Trophoblast cell (in vitro differentiated cells and primary cell): ENCODE results near the gene NR1H2. TPM values are rescaled to one million over a fixed set of nuclear protein-coding genes. Genes with fewer than 3 reads are reported as not detected.
A peak's percentile ranks its signal among the peaks of the same experiment; 100 is the strongest.

Experiments
- DNase-seq, 2 donors: peaks; one replicate each; pipeline ENCODE4 v3.0.0-alpha.2; 2016
- H2AFZ ChIP-seq: 2 replicates; pipeline ENCODE4 v1.6.1; 2013; ENCODE audit warnings: low read length, moderate library complexity, mild to moderate bottlenecking; ENCODE audit not compliant: insufficient read depth, poor library complexity
- H2AK5ac ChIP-seq: 2 replicates; pipeline ENCODE4 v1.6.1; 2013; ENCODE audit warnings: mild to moderate bottlenecking, low read length
- H2BK120ac ChIP-seq: 2 replicates; pipeline ENCODE4 v1.6.1; 2013; ENCODE audit warnings: low read length, mild to moderate bottlenecking, moderate library complexity; ENCODE audit not compliant: insufficient read depth, poor library complexity
- H2BK12ac ChIP-seq: 2 replicates; pipeline ENCODE4 v1.6.1; 2013; ENCODE audit warnings: mild to moderate bottlenecking, low read length, moderate library complexity
- H2BK5ac ChIP-seq: 2 replicates; pipeline ENCODE4 v1.6.1; 2013; ENCODE audit warnings: low read length, low read depth, moderate library complexity, mild to moderate bottlenecking; ENCODE audit not compliant: poor library complexity
- H3K14ac ChIP-seq: 2 replicates; pipeline ENCODE4 v1.6.1; 2013; ENCODE audit warnings: mild to moderate bottlenecking, low read length
- H3K18ac ChIP-seq: 2 replicates; pipeline ENCODE4 v1.6.1; 2013; ENCODE audit warnings: mild to moderate bottlenecking, low read length
- H3K23ac ChIP-seq: 2 replicates; pipeline ENCODE4 v1.6.1; 2013; ENCODE audit warnings: low read length
- H3K27ac ChIP-seq: 2 replicates; pipeline ENCODE4 v1.5.1; 2013; ENCODE audit warnings: low read depth, mild to moderate bottlenecking, inconsistent platforms, low read length, moderate library complexity
- H3K27me3 ChIP-seq: 2 replicates; pipeline ENCODE4 v1.6.1; 2013; ENCODE audit warnings: inconsistent platforms, mild to moderate bottlenecking, low read length, moderate library complexity; ENCODE audit not compliant: insufficient read depth
- H3K36me3 ChIP-seq, 2 experiments: 1 replicate in 1 of 2; 2 replicates in 1 of 2; pipeline ENCODE4 v1.6.1; 2013; ENCODE audit warnings: low read length in 2 of 2, mild to moderate bottlenecking in 2 of 2, moderate library complexity in 1 of 2; ENCODE audit not compliant: insufficient read depth in 2 of 2, control insufficient read depth in 1 of 2
- H3K4ac ChIP-seq: 2 replicates; pipeline ENCODE4 v1.6.1; 2013; ENCODE audit warnings: low read depth, mild to moderate bottlenecking, low read length, moderate library complexity
- H3K4me1 ChIP-seq, 2 experiments: 1 replicate in 1 of 2; 2 replicates in 1 of 2; pipeline ENCODE4 v1.6.1; 2013; ENCODE audit warnings: low read length in 2 of 2, mild to moderate bottlenecking in 2 of 2, moderate library complexity in 1 of 2; ENCODE audit not compliant: insufficient read depth in 2 of 2, control insufficient read depth in 1 of 2
- H3K4me2 ChIP-seq: 2 replicates; pipeline ENCODE4 v1.6.1; 2013; ENCODE audit warnings: inconsistent platforms, mild to moderate bottlenecking, low read length, moderate library complexity
- H3K4me3 ChIP-seq: 2 replicates; pipeline ENCODE4 v1.5.1; 2013; ENCODE audit warnings: mild to moderate bottlenecking, low read depth, low read length, inconsistent platforms
- H3K79me1 ChIP-seq: one replicate; pipeline ENCODE4 v1.6.1; 2013; ENCODE audit warnings: low read length
- H3K79me2 ChIP-seq: 2 replicates; pipeline ENCODE4 v1.6.1; 2013; ENCODE audit warnings: low read length, mild to moderate bottlenecking; ENCODE audit not compliant: control insufficient read depth, insufficient read depth, poor library complexity
- H3K9ac ChIP-seq: 2 replicates; pipeline ENCODE4 v1.6.1; 2013; ENCODE audit warnings: mild to moderate bottlenecking, low read length
- H3K9me3 ChIP-seq: 2 replicates; pipeline ENCODE4 v1.6.1; 2013; ENCODE audit warnings: low read depth, mild to moderate bottlenecking, control low read depth, inconsistent platforms, low read length; ENCODE audit not compliant: insufficient read depth
- H4K12ac ChIP-seq: 2 replicates; pipeline ENCODE4 v1.6.1; 2013; ENCODE audit warnings: low read depth, mild to moderate bottlenecking, low read length, moderate library complexity
- H4K8ac ChIP-seq: 2 replicates; pipeline ENCODE4 v1.6.1; 2013; ENCODE audit warnings: low read depth, mild to moderate bottlenecking, low read length, moderate library complexity
- H4K91ac ChIP-seq: one replicate; pipeline ENCODE4 v1.6.1; 2013; ENCODE audit warnings: low read depth, mild to moderate bottlenecking, low read length, moderate library complexity
- WGBS: extraction: QIAGEN DNeasy Blood & Tissue Kit; methylation state at CpG from one replicate; pipeline ENCODE4 v1.1.7; 2013; ENCODE audit warnings: missing lambda C conversion rate; ENCODE audit not compliant: insufficient read length, insufficient coverage; ENCODE audit errors: extremely low coverage; 5-methylcytosine and 5-hydroxymethylcytosine counted together
- polyA plus RNA-seq: library from polyadenylated mRNA; stranded (reverse); fragments of 200-250 nt; gene quantifications from 2 replicates; pipeline ENCODE4 v1.2.3, GENCODE V29; 2013

Gene NR1H2
- 21.2 and 22.6 TPM in 2 replicates for polyA plus RNA-seq

DNA sequence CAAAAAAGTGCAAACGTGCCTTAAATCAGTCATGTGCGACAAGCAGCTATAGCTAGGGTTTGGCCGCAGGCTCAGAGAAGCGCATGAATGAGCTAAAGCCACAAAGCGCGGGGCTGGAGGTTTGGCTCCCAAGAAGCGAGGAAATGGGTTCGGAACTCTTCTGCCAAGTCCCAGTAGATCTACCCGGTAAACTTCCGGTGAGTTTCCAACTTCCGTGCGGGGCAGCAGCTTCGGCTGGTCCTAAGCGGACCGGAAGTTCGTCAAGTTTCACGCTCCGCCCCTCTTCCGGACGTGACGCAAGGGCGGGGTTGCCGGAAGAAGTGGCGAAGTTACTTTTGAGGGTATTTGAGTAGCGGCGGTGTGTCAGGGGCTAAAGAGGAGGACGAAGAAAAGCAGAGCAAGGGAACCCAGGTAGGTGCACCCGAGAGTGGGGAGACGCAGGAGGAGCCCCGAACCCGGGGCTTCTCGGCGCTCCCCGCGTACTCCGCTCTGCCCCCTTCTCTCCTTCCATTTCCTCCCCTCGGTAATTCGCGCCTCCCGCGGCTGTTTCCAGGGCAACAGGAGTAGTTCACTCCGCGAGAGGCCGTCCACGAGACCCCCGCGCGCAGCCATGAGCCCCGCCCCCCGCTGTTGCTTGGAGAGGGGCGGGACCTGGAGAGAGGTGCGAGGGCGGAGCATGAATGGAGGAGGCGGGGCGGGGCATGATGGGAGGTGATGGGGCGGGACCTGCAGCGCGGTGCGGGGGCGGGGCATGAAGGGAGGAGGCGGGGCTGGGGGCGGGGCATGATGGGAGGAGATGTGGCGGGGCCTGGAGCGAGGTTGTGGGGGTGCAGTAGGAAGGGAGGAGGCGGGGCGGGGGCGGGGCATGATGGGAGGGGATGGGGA, at the start of gene NR1H2:
Gene NR1H2 (plus strand): TSS at position 292 of the 885 bp plus-strand sequence. CDS start 1,149 bp downstream, outside the sequence.
- WGBS: no CpG with 5 or more reads among the region's 67 CpGs
- Histone ChIP-seq H2BK120ac (peak within 1 kb of the TSS; percentile 94), H3K9ac (peak within 1 kb of the TSS; percentile 70), H3K9me3 (no peaks in the 10 kb centered on the region), H4K8ac (peak within 1 kb of the TSS; percentile 98), H3K36me3 (peaks cover 39 to 41% of the 10 kb centered on the region in 2 experiments), H3K79me1 (peaks cover 3% of the 10 kb centered on the region), H4K12ac (peak within 1 kb of the TSS; percentile 96), H3K18ac (peak within 1 kb of the TSS; percentile 90), H3K27me3 (no peaks in the 10 kb centered on the region), H2BK12ac (no peak within 1 kb of the TSS), H3K4ac (peak within 1 kb of the TSS; percentile 75), H3K4me3 (peak within 1 kb of the TSS; percentile 83), H3K14ac (peak within 1 kb of the TSS; percentile 93), H3K79me2 (peaks cover 3% of the 10 kb centered on the region), H3K23ac (no peak within 1 kb of the TSS), H2BK5ac (peak within 1 kb of the TSS; percentile 83), H4K91ac (peak within 1 kb of the TSS; percentile 96), H3K27ac (peak within 1 kb of the TSS; percentile 89), H3K4me1 (no peaks in the 10 kb centered on the region), H2AK5ac (peak within 1 kb of the TSS; percentile 39), H2AFZ (peak within 1 kb of the TSS; percentile 84), H3K4me2 (peak within 1 kb of the TSS; percentile 72)
- DNase-seq: peak; percentile 97 to 99

DNA sequence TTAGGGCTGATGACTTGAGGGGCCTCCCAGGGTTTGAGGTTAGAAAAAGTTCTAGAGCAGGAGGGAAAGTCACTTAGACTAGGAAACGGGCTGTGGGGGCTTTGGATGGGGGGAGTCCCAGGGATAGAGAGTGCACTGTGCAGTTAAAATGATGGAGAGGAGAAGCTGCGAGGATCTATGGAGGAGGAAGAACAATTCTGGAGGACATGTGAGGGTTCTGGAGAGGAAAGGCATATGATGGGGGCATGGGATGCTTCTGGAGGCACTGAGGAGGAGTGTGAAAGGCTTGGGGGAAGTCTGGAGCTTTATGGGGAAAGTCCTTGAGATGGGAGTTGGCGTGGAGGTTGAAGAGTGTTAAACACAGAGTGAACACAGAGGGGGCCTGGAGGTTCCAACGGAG, 49.2 kb upstream of the NR1H2 start:
- Histone ChIP-seq H3K9ac (peak overlapping the region; percentile 31), H3K4me3 (no peak overlapping the region)

DNA sequence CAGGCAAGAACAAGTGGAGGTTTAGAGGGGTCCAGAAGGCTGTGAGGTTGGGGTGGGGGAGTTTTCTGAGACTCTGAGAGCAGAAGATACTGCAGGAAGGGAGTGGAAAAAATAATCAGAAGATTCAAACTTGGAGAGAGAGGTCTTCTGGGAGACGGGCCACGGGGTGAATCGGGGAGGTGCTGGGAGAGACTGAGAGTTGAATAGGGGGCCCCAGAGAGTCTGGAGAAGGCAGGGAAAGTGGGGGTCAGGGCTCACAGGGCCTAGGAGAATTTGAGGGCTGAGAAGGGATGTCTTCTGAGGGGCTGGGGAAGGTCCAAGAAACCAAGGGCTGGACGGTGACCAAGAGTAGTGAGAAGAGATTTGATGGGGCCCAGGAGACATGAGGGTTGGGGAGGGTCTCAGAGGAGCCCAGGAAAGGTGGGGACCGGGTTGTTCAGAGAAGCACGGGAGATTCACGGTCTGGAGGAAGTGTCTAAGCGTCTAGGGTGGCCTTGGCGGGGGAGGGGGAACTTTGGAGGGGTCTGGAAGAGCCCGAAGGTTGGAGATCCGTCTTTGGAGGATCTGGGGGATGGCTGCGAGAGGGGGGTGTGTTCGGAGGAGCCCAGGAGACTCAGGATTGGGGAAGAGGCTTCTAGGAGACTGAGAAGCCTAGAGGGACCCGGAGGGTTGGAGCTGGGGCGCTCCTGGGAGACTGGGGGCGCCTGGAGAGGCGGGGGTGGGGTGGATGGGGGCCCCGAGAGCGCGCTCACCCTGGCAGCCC, 48.6 kb upstream of the NR1H2 start:
- H3K9ac ChIP-seq: no peak overlapping the region
- no peak overlapping the region for H4K8ac ChIP-seq
- no peak overlapping the region for H3K14ac ChIP-seq
- peak overlapping the region; percentile 56 for H3K4me3 ChIP-seq
- WGBS: no CpG with 5 or more reads among the region's 20 CpGs
- H4K91ac ChIP-seq: no peak overlapping the region
- H3K9me3 ChIP-seq: no peaks in the 10 kb centered on the region
- no peak for DNase-seq
- H2AK5ac ChIP-seq: no peak overlapping the region
- H3K79me2 ChIP-seq: peaks cover 19% of the 10 kb centered on the region
- H2BK120ac ChIP-seq: no peak overlapping the region
- no peak overlapping the region for H2BK5ac ChIP-seq
- H2AFZ ChIP-seq: no peak overlapping the region
- peaks cover 16 to 27% of the 10 kb centered on the region in 2 experiments for H3K4me1 ChIP-seq
- H3K4ac ChIP-seq: peak overlapping the region; percentile 42
- no peak overlapping the region for H3K27ac ChIP-seq
- peaks cover 12 to 17% of the 10 kb centered on the region in 2 experiments for H3K36me3 ChIP-seq
- no peaks in the 10 kb centered on the region for H3K27me3 ChIP-seq
- H3K23ac ChIP-seq: no peak overlapping the region
- no peak overlapping the region for H4K12ac ChIP-seq
- H2BK12ac ChIP-seq: no peak overlapping the region
- H3K18ac ChIP-seq: no peak overlapping the region
- H3K79me1 ChIP-seq: peaks cover 31% of the 10 kb centered on the region
- peak overlapping the region; percentile 63 for H3K4me2 ChIP-seq

More for the DNA sequence above, 49.2 kb upstream of the NR1H2 start:
- peak overlapping the region; percentile 63 for H3K4me2 ChIP-seq
- WGBS: no CpG with 5 or more reads among the region's 4 CpGs
- no peak overlapping the region for H2AK5ac ChIP-seq
- H3K36me3 ChIP-seq: peaks cover 17 to 23% of the 10 kb centered on the region in 2 experiments
- no peaks in the 10 kb centered on the region for H3K27me3 ChIP-seq
- no peak overlapping the region for H3K14ac ChIP-seq
- H4K91ac ChIP-seq: no peak overlapping the region
- no peak for DNase-seq
- no peak overlapping the region for H3K23ac ChIP-seq
- no peak overlapping the region for H2BK5ac ChIP-seq
- H3K79me1 ChIP-seq: peaks cover 25% of the 10 kb centered on the region
- no peak overlapping the region for H4K8ac ChIP-seq
- H3K4me1 ChIP-seq: peaks cover 16 to 25% of the 10 kb centered on the region in 2 experiments
- H3K79me2 ChIP-seq: peaks cover 19% of the 10 kb centered on the region
- peak overlapping the region; percentile 42 for H3K4ac ChIP-seq
- H4K12ac ChIP-seq: no peak overlapping the region
- no peaks in the 10 kb centered on the region for H3K9me3 ChIP-seq
- no peak overlapping the region for H2AFZ ChIP-seq
- H2BK12ac ChIP-seq: no peak overlapping the region
- H2BK120ac ChIP-seq: no peak overlapping the region
- no peak overlapping the region for H3K18ac ChIP-seq
- H3K27ac ChIP-seq: no peak overlapping the region

DNA sequence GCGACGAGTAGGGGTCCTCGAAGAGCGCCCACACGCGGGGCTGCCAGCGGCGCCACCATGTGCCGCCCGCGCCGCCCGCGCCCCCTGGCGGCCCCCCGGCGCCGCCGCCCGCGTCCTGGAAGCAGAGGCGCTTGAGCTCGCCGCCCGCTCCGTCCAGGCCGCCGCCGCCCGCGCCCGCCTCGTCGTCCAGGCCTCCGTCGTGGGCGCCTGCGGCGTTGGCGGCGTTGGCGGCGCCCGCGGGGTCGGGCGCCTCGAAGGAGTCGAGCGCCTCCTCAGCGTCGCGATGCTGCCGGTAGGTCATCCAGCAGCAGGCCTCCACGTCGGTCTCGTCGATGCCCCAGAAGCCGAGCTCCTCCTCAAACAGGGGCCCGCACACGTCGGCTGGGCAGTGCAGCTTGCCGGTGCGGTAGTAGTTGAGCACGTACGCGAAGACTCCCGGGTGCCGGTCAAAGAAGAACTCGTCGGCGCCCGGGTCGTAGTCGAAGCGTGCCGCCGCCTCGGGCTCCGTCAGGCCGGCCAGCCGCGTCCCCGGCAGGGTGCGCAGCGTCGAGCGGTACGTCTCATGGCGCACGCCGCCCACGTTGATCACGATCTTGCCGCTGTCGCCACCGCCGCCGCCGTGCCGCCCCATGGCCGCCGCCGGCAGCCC, 47.9 kb upstream of the NR1H2 start:
- H4K8ac ChIP-seq: peak overlapping the region; percentile 40
- H3K14ac ChIP-seq: peak overlapping the region; percentile 79
- peaks cover 38% of the 10 kb centered on the region for H3K79me1 ChIP-seq
- H3K18ac ChIP-seq: peak overlapping the region; percentile 91
- peak overlapping the region; percentile 63 for H3K4me2 ChIP-seq
- peaks cover 16 to 29% of the 10 kb centered on the region in 2 experiments for H3K4me1 ChIP-seq
- H3K27me3 ChIP-seq: no peaks in the 10 kb centered on the region
- WGBS: no CpG with 5 or more reads among the region's 104 CpGs
- H2AFZ ChIP-seq: peak overlapping the region; percentile 30
- peak in 1 of 2 donors; percentile 38 for DNase-seq
- H3K4me3 ChIP-seq: peak overlapping the region; percentile 83
- H4K12ac ChIP-seq: no peak overlapping the region
- H2BK12ac ChIP-seq: no peak overlapping the region
- peak overlapping the region; percentile 38 for H2BK5ac ChIP-seq
- no peaks in the 10 kb centered on the region for H3K9me3 ChIP-seq
- peaks cover 6 to 11% of the 10 kb centered on the region in 2 experiments for H3K36me3 ChIP-seq
- peak overlapping the region; percentile 50 for H4K91ac ChIP-seq
- peak overlapping the region; percentile 35 for H2AK5ac ChIP-seq
- no peak overlapping the region for H3K23ac ChIP-seq
- H3K4ac ChIP-seq: peak overlapping the region; percentile 63
- peaks cover 22% of the 10 kb centered on the region for H3K79me2 ChIP-seq
- H3K9ac ChIP-seq: peak overlapping the region; percentile 74
- peak overlapping the region; percentile 22 for H2BK120ac ChIP-seq
- no peak overlapping the region for H3K27ac ChIP-seq
